SK-N-SH (cell line): ENCODE measurements around the gene NGB. TPM values are rescaled to one million over a fixed set of nuclear protein-coding genes. Genes with fewer than 3 reads are reported as not detected.
"Not testable (repeated sequence)": the region's sequence is repeated elsewhere in the genome, so short reads cannot be mapped to it uniquely, and the experiment has no call there.

Source experiments
- CTCF ChIA-PET: fragments of 300-600, 350-600 bp; formaldehyde crosslinking; extraction: SDS; loops from one replicate; lab custom pipeline; 2021; lab: Yijun Ruan, JAX
- POLR2A ChIA-PET: fragments of 350-600 bp; sonication (Branson Sonifier 250); formaldehyde crosslinking; extraction: SDS; loops from one replicate; lab custom pipeline; 2020; ENCODE audit warnings: antibody characterized with exemption, inconsistent platforms; lab: Yijun Ruan, JAX
- DNase-seq: peaks from one replicate; pipeline ENCODE4 v3.0.0; 2012
- H2AFZ ChIP-seq: fragments of 200-600 bp; sonication (generic); 2 replicates; pipeline ENCODE4 v1.8.1; 2016; ENCODE audit warnings: antibody characterized with exemption, mild to moderate bottlenecking, low read depth
- H3F3A ChIP-seq: fragments of 200-600 bp; sonication (generic); replicated peaks from 2 replicates; pipeline ENCODE3; 2016; ENCODE audit warnings: antibody characterized with exemption, mild to moderate bottlenecking; ENCODE audit not compliant: insufficient read depth
- H3K27ac ChIP-seq, 2 experiments: fragments of 200-500 bp in 1 of 2; fragments of 200-600 bp in 1 of 2; sonication (Bioruptor generic) in 1 of 2; sonication (generic), shearing (Covaris generic) in 1 of 2; 2 replicates each; pipeline versions ENCODE4 v1.5.1 to v1.6.1; 2014 to 2016; ENCODE audit warnings: low read depth in 2 of 2, inconsistent platforms in 1 of 2, low read length in 1 of 2, mild to moderate bottlenecking in 1 of 2, mixed read lengths in 1 of 2
- H3K27me3 ChIP-seq: fragments of 200-600 bp; sonication (generic), shearing (Covaris generic); 2 replicates; pipeline ENCODE4 v1.6.1; 2016; ENCODE audit warnings: mixed run types; ENCODE audit not compliant: insufficient read depth
- H3K36me3 ChIP-seq, 2 experiments: fragments of 200-500 bp in 1 of 2; fragments of 200-600 bp in 1 of 2; sonication (Bioruptor generic) in 1 of 2; sonication (generic) in 1 of 2; replicated peaks in 1 of 2; 2 replicates each; pipeline versions ENCODE3 to v1.5.1; 2014 to 2016; ENCODE audit warnings: low read length in 1 of 2, mild to moderate bottlenecking in 1 of 2; ENCODE audit not compliant: insufficient read depth in 2 of 2, control insufficient read depth in 1 of 2
- H3K4me1 ChIP-seq, 2 experiments: fragments of 200-500 bp in 1 of 2; fragments of 200-600 bp in 1 of 2; sonication (Bioruptor generic) in 1 of 2; sonication (generic), shearing (Covaris generic) in 1 of 2; 2 replicates each; pipeline versions ENCODE4 v1.5.1 to v1.6.1; 2014 to 2016; ENCODE audit warnings: low read depth in 1 of 2, low read length in 1 of 2, mixed run types in 1 of 2; ENCODE audit not compliant: insufficient read depth in 2 of 2, control insufficient read depth in 1 of 2
- H3K4me2 ChIP-seq: fragments of 200-600 bp; sonication (generic), shearing (Covaris generic); 2 replicates; pipeline ENCODE4 v1.6.1; 2017; ENCODE audit warnings: mixed run types
- H3K4me3 ChIP-seq, 2 experiments: fragments of 200-500 bp in 1 of 2; fragments of 200-600 bp in 1 of 2; sonication (Bioruptor generic) in 1 of 2; sonication (generic), shearing (Covaris generic) in 1 of 2; 2 replicates each; pipeline versions ENCODE4 v1.5.1 to v1.8.1; 2014 to 2016; ENCODE audit warnings: low read depth in 2 of 2, inconsistent platforms in 1 of 2, low read length in 1 of 2, mild to moderate bottlenecking in 1 of 2, mixed read lengths in 1 of 2, moderate library complexity in 1 of 2
- H3K79me2 ChIP-seq: fragments of 200-600 bp; sonication (generic); 2 replicates; pipeline ENCODE4 v1.8.1; 2017; ENCODE audit warnings: mild to moderate bottlenecking; ENCODE audit not compliant: insufficient read depth
- H3K9ac ChIP-seq: fragments of 200-600 bp; sonication (generic); 2 replicates; pipeline ENCODE4 v1.6.1; 2017; ENCODE audit warnings: mixed run types
- H3K9me2 ChIP-seq: fragments of 200-600 bp; sonication (generic); 2 replicates; pipeline ENCODE4 v1.6.1; 2017; ENCODE audit warnings: mixed run types
- H3K9me3 ChIP-seq: fragments of 200-600 bp; sonication (generic); 2 replicates; pipeline ENCODE4 v1.6.1; 2017; ENCODE audit warnings: mixed run types, mild to moderate bottlenecking, moderate library complexity
- H4K20me1 ChIP-seq: fragments of 200-600 bp; sonication (generic); 2 replicates; pipeline ENCODE4 v1.6.1; 2017; ENCODE audit warnings: mild to moderate bottlenecking, mixed run types; ENCODE audit not compliant: insufficient read depth
- CHD2 ChIP-seq: fragments of 150-350 bp; IDR thresholded peaks from 2 replicates; pipeline ENCODE4 v1.6.1; 2018; ENCODE audit warnings: low read length; ENCODE audit not compliant: partially characterized antibody
- EZH2phosphoT487 ChIP-seq: fragments of 200-600 bp; sonication (generic); IDR thresholded peaks from 2 replicates; pipeline ENCODE4 v1.6.1; 2017; ENCODE audit warnings: low read depth, mixed run types, mild to moderate bottlenecking, antibody characterized with exemption, moderate library complexity, borderline replicate concordance
- FOSL2 ChIP-seq: IDR thresholded peaks from 2 replicates; pipeline ENCODE4 v1.4.0; 2012; ENCODE audit warnings: low read depth, mild to moderate bottlenecking, moderate library complexity, borderline replicate concordance
- GATA2 ChIP-seq: sonication (generic); formaldehyde crosslinking; IDR thresholded peaks from 2 replicates; pipeline ENCODE4 v1.5.0; 2020; ENCODE audit warnings: mild to moderate bottlenecking, missing genetic modification reagents
- NFIC ChIP-seq: IDR thresholded peaks from 2 replicates; pipeline ENCODE4 v1.4.0; 2012; ENCODE audit warnings: borderline replicate concordance
- NRF1 ChIP-seq: IDR thresholded peaks from 2 replicates; pipeline ENCODE4 v1.6.1; 2012; ENCODE audit warnings: low read depth, mild to moderate bottlenecking, low read length
- POLR2AphosphoS5 ChIP-seq: IDR thresholded peaks from 2 replicates; pipeline ENCODE4 v1.6.1; 2012; ENCODE audit warnings: low read depth, low read length
- RCOR1 ChIP-seq: fragments of 150-350 bp; IDR thresholded peaks from 2 replicates; pipeline ENCODE4 v1.6.1; 2017; ENCODE audit warnings: antibody characterized with exemption, low read length
- RFX5 ChIP-seq: IDR thresholded peaks from 2 replicates; pipeline ENCODE4 v1.6.1; 2012; ENCODE audit warnings: mild to moderate bottlenecking, improper control_type of control experiment, low read length
- RXRA ChIP-seq: IDR thresholded peaks from 2 replicates; pipeline ENCODE4 v1.4.0; 2012; ENCODE audit warnings: low read depth, mild to moderate bottlenecking, borderline replicate concordance
- SMC3 ChIP-seq: IDR thresholded peaks from 2 replicates; pipeline ENCODE4 v1.6.1; 2012; ENCODE audit warnings: low read depth, low read length, improper control_type of control experiment
- TCF12 ChIP-seq: IDR thresholded peaks from 2 replicates; pipeline ENCODE4 v1.4.0; 2012
- TEAD4 ChIP-seq: IDR thresholded peaks from 2 replicates; pipeline ENCODE4 v1.4.0; 2012; ENCODE audit warnings: mild to moderate bottlenecking, borderline replicate concordance; ENCODE audit not compliant: insufficient read depth
- YY1 ChIP-seq: IDR thresholded peaks from 2 replicates; pipeline ENCODE4 v1.4.0; 2012; ENCODE audit warnings: low read depth, mild to moderate bottlenecking
- WGBS: methylation state at CpG from one replicate; pipeline ENCODE4 v1.1.6; 2017; ENCODE audit warnings: low lambda C conversion rate; 5-methylcytosine and 5-hydroxymethylcytosine counted together
- polyA plus RNA-seq, 3 experiments: library from polyadenylated mRNA; depleted of rRNA; stranded (reverse); fragments of >200 nt; gene quantifications; 2 replicates each; pipeline ENCODE4 v1.2.3, GENCODE V29; 2012
- TF ChIP-seq, protein P1 (sequence below): fragments of 200-600 bp; sonication (generic); IDR thresholded peaks from 2 replicates; pipeline ENCODE4 v1.6.1; 2017; ENCODE audit warnings: antibody characterized with exemption, mild to moderate bottlenecking, moderate library complexity
- TF ChIP-seq, protein P2 (sequence below): IDR thresholded peaks from 2 replicates; pipeline ENCODE4 v1.4.0; 2012; ENCODE audit warnings: low read depth, borderline replicate concordance
- TF ChIP-seq, protein P3 (sequence below): fragments of 150-350 bp; IDR thresholded peaks from 2 replicates; pipeline ENCODE4 v1.6.1; 2017; ENCODE audit warnings: antibody characterized with exemption, low read length, low read depth, borderline replicate concordance

The NGB gene
- polyA plus RNA-seq, 1 of the 3 experiments (the other 2 are of a cell fraction) = not detected

DNA sequence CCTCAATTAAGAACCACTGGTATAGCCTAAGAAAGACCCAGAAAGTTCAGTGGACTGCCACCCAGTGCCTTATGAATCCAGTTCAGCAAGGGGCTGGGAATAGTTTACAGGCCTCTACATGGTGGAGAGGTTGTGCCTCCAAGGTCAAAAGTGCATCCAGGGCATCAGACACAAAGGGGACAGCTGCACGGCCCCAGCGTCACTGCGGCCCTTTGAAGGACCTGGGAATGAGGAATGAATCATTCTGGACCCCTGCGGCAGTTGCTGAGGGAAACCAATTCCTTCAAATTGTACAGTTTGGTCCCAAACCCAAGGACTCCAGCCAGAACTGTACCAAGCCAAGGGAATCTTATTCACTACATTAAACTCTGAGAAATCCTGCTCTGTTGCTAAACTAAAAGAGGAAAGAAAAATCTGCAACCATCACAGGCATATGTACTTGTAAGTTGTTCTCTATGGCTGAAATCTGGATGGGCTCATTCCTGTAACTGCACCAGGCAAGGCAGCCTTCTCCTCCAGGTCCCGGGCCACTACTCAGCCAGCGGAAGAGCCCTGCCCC lies 10.9 kb upstream of the NGB start:
- 92% methylated on average over 6 of the region's 6 CpGs for whole genome bisulfite sequencing
- Histone ChIP-seq H2AFZ (no peak overlapping the region), H3K27ac (no peak overlapping the region), H3K4me2 (no peak overlapping the region), H4K20me1 (no peaks in the 10 kb centered on the region), H3K9me3 (no peaks in the 10 kb centered on the region), H3F3A (no peaks in the 10 kb centered on the region), H3K79me2 (no peaks in the 10 kb centered on the region), H3K4me3 (no peak overlapping the region), H3K9ac (no peak overlapping the region), H3K9me2 (no peaks in the 10 kb centered on the region), H3K36me3 (peaks cover 15 to 80% of the 10 kb centered on the region in 2 experiments), H3K27me3 (no peaks in the 10 kb centered on the region), H3K4me1 (no peaks in the 10 kb centered on the region; a peak in 1 of 4 replicates)
- ChIA-PET POLR2A (no interaction called here), CTCF (interaction anchor here (2.5 to 3.6 kb wide), 2 partner anchors 19 to 130 kb away, joined by 11 to 15 read pairs; no protein-coding TSS in a partner anchor)
- TF ChIP-seq YY1 = no peak
- TF ChIP-seq, protein P1, sequence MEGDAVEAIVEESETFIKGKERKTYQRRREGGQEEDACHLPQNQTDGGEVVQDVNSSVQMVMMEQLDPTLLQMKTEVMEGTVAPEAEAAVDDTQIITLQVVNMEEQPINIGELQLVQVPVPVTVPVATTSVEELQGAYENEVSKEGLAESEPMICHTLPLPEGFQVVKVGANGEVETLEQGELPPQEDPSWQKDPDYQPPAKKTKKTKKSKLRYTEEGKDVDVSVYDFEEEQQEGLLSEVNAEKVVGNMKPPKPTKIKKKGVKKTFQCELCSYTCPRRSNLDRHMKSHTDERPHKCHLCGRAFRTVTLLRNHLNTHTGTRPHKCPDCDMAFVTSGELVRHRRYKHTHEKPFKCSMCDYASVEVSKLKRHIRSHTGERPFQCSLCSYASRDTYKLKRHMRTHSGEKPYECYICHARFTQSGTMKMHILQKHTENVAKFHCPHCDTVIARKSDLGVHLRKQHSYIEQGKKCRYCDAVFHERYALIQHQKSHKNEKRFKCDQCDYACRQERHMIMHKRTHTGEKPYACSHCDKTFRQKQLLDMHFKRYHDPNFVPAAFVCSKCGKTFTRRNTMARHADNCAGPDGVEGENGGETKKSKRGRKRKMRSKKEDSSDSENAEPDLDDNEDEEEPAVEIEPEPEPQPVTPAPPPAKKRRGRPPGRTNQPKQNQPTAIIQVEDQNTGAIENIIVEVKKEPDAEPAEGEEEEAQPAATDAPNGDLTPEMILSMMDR = no peak
- TF ChIP-seq GATA2 (CRISPR knock-in tag) = no peak
- no peak for TF ChIP-seq EZH2phosphoT487
- no peak for TF ChIP-seq RFX5
- TF ChIP-seq POLR2AphosphoS5 = no peak
- TF ChIP-seq, protein P2, sequence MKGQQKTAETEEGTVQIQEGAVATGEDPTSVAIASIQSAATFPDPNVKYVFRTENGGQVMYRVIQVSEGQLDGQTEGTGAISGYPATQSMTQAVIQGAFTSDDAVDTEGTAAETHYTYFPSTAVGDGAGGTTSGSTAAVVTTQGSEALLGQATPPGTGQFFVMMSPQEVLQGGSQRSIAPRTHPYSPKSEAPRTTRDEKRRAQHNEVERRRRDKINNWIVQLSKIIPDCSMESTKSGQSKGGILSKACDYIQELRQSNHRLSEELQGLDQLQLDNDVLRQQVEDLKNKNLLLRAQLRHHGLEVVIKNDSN = no peak
- no peak for TF ChIP-seq TEAD4
- no peak for TF ChIP-seq TCF12
- no peak for TF ChIP-seq RCOR1
- no peak for TF ChIP-seq NFIC
- TF ChIP-seq FOSL2 = no peak
- no peak for TF ChIP-seq RXRA
- no peak for TF ChIP-seq CHD2
- TF ChIP-seq, protein P3, sequence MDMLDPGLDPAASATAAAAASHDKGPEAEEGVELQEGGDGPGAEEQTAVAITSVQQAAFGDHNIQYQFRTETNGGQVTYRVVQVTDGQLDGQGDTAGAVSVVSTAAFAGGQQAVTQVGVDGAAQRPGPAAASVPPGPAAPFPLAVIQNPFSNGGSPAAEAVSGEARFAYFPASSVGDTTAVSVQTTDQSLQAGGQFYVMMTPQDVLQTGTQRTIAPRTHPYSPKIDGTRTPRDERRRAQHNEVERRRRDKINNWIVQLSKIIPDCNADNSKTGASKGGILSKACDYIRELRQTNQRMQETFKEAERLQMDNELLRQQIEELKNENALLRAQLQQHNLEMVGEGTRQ = no peak
- no peak for TF ChIP-seq NRF1
- no peak for TF ChIP-seq SMC3
- no peak for DNase-seq

DNA sequence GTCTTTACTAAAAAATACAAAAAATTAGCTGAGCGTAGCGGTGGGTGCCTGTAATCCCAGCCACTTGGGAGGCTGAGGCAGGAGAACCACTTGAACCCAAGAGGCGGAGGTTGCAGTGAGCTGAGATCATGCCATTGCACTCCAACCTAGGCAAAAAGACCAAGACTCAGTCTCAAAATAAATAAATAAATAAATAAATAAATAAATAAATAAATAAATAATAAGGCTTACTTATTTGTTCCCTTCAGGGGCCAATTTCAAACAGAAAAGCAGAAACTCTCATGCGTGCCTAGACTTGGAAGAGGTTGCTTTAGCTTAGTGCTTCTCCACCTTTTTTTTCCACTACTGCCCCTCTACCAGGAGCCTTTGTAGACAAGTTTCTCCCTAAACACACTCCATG lies 9.9 kb upstream of the NGB start:
- H3K27me3 ChIP-seq, H3K4me3 ChIP-seq, H3F3A ChIP-seq, H3K9ac ChIP-seq, H3K9me3 ChIP-seq, H2AFZ ChIP-seq, H3K79me2 ChIP-seq, H3K4me1 ChIP-seq, DNase-seq, H4K20me1 ChIP-seq, H3K27ac ChIP-seq, H3K4me2 ChIP-seq, POLR2A ChIA-PET, H3K9me2 ChIP-seq: not testable (repeated sequence)
- CTCF ChIA-PET = interaction anchor here (0.6 to 1.5 kb wide), 2 partner anchors 21 to 155 kb away, joined by 3 to 5 read pairs; no protein-coding TSS in a partner anchor
- WGBS = over 99% methylated on average over 4 of the region's 4 CpGs
- peaks cover 11 to 71% of the 10 kb centered on the region in 2 experiments for H3K36me3 ChIP-seq
